ENCODE data around the gene KCND1.

DNA sequence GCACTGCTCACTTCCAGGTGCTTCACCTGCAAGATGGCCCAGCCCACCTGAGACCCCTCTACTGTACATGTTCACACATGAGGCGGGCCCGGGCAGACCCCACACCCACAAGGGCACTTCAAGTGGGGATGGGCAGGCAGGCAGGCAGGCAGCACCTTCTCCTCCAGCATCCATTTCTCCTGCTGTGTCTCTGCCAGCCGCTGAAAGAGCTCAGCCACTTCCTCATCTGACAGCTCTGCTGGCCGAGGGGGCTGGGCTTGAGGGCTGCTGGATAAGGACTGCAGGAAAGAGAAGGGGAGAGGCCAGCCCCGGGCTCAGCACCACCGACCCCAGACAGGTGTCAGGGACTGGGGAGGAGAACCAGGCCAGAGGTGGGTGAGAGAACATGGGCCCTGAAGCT is 4.4 kb upstream of the KCND1 start:
- TF ChIP-seq, protein P1, sequence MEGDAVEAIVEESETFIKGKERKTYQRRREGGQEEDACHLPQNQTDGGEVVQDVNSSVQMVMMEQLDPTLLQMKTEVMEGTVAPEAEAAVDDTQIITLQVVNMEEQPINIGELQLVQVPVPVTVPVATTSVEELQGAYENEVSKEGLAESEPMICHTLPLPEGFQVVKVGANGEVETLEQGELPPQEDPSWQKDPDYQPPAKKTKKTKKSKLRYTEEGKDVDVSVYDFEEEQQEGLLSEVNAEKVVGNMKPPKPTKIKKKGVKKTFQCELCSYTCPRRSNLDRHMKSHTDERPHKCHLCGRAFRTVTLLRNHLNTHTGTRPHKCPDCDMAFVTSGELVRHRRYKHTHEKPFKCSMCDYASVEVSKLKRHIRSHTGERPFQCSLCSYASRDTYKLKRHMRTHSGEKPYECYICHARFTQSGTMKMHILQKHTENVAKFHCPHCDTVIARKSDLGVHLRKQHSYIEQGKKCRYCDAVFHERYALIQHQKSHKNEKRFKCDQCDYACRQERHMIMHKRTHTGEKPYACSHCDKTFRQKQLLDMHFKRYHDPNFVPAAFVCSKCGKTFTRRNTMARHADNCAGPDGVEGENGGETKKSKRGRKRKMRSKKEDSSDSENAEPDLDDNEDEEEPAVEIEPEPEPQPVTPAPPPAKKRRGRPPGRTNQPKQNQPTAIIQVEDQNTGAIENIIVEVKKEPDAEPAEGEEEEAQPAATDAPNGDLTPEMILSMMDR (conservative IDR thresholded peaks at IDR 0.05; ENCODE audit: low read length): no peak
- no peak for TF ChIP-seq EZH2phosphoT487 (IDR thresholded peaks at IDR 0.05; ENCODE audit: borderline replicate concordance, low read depth, low read length)
